ENCODE measurements around the gene GALE. TPM values are rescaled to one million over a fixed set of nuclear protein-coding genes. Genes with fewer than 3 reads are reported as not detected.
"Not testable (repeated sequence)": the region's sequence is repeated elsewhere in the genome, so short reads cannot be mapped to it uniquely, and the experiment has no call there.

Gene GALE
- total RNA-seq, 2 experiments from 2014 or later = 27.4 to 35.6 TPM

- Mint-ChIP-seq H3K9me3 (ENCODE audit: low read depth) (no peaks in the 10 kb centered on the region), H3K4me3 (no peak overlapping the region), H3K27ac (no peak overlapping the region), H3K4me1 (peaks cover 13% of the 10 kb centered on the region), H3K36me3 (ENCODE audit: low read depth) (peaks cover 6% of the 10 kb centered on the region), H3K27me3 (no peaks in the 10 kb centered on the region)
- POLR2A ChIA-PET = interaction anchor here (0.6 kb wide), 1 partner anchor 16 kb away, joined by 4 read pairs; the partner anchor contains the start of gene HMGCL
- CTCF ChIA-PET = interaction anchor here (0.7 to 3.1 kb wide), 20 partner anchors 9 to 382 kb away, joined by 3 to 41 read pairs (median 4); partner anchors contain the start of genes ELOA, FUCA1, GALE and HMGCL
- peak; percentile 91 for DNase-seq
- ATAC-seq = peak; percentile 96
- intact Hi-C loops (cut with DNase I, micrococcal nuclease) = loop anchor here (1.0 to 10.0 kb wide), 6 partner anchors 16 to 218 kb away; partner anchors contain the start of genes FUCA1 (in 2 of the 2), HMGCL (in 1 of the 2) and PNRC2 (in 1 of the 2)
These were observed 9.2 kb upstream of the GALE start for GRCh38 chr1:23809751-23810171.

- no peak for DNase-seq
- Mint-ChIP-seq H3K27me3 (no peaks in the 10 kb centered on the region), H3K4me1 (peaks cover 13% of the 10 kb centered on the region), H3K27ac (no peak overlapping the region), H3K4me3 (no peak overlapping the region), H3K9me3 (ENCODE audit: low read depth) (no peaks in the 10 kb centered on the region), H3K36me3 (ENCODE audit: low read depth) (peaks cover 2% of the 10 kb centered on the region)
- ChIA-PET CTCF (interaction anchor here (0.6 to 2.4 kb wide), 11 partner anchors 8 to 693 kb away, joined by 3 to 12 read pairs (median 5); no protein-coding TSS in a partner anchor), POLR2A (interaction anchor here (1.2 kb wide), 1 partner anchor 115 kb away, joined by 4 read pairs; the partner anchor contains the start of gene RPL11)
- no peak for ATAC-seq
- intact Hi-C loops (cut with DNase I, micrococcal nuclease) = loop anchor here in 1 of 2 experiments (10.0 kb wide), 1 partner anchor 147 kb away; the partner anchor contains the start of gene PNRC2
These were observed 6.9 kb upstream of the GALE start for GRCh38 chr1:23807453-23807852.

GRCh38 chr1:23806280-23806679, 5.7 kb upstream of the GALE start:
- DNase-seq (no peak), ATAC-seq (no peak)
- Mint-ChIP-seq H3K9me3 (ENCODE audit: low read depth) (no peaks in the 10 kb centered on the region), H3K4me1 (peaks cover 14% of the 10 kb centered on the region), H3K4me3 (no peak overlapping the region), H3K36me3 (ENCODE audit: low read depth) (no peaks in the 10 kb centered on the region), H3K27ac (no peak overlapping the region), H3K27me3 (no peaks in the 10 kb centered on the region)
- intact Hi-C loops (cut with DNase I, micrococcal nuclease) = loop anchor here in 1 of 2 experiments (10.0 kb wide), 1 partner anchor 149 kb away; the partner anchor contains the start of gene PNRC2
- POLR2A ChIA-PET = no interaction called here
- CTCF ChIA-PET = interaction anchor here (1.1 to 2.4 kb wide), 7 partner anchors 10 to 110 kb away, joined by 3 to 12 read pairs (median 5); no protein-coding TSS in a partner anchor

GRCh38 chr1:23805025-23805424, 4.5 kb upstream of the GALE start:
- Mint-ChIP-seq H3K27ac (no peak overlapping the region), H3K9me3 (ENCODE audit: low read depth) (no peaks in the 10 kb centered on the region), H3K27me3 (no peaks in the 10 kb centered on the region), H3K4me3 (no peak overlapping the region), H3K36me3 (ENCODE audit: low read depth) (no peaks in the 10 kb centered on the region), H3K4me1 (peaks cover 7% of the 10 kb centered on the region)
- DNase-seq (no peak), ATAC-seq (no peak)
- CTCF ChIA-PET = no interaction called here
- POLR2A ChIA-PET = no interaction called here
- intact Hi-C loops (cut with DNase I, micrococcal nuclease) = loop anchor here in 1 of 2 experiments (10.0 kb wide), 1 partner anchor 150 kb away; the partner anchor contains the start of gene PNRC2

GRCh38 chr1:23804183-23804835, 3.8 kb upstream of the GALE start:
- Mint-ChIP-seq H3K4me1 (peaks cover 7% of the 10 kb centered on the region), H3K9me3 (ENCODE audit: low read depth) (no peaks in the 10 kb centered on the region), H3K27me3 (no peaks in the 10 kb centered on the region), H3K27ac (no peak overlapping the region), H3K36me3 (ENCODE audit: low read depth) (peaks cover 3% of the 10 kb centered on the region), H3K4me3 (no peak overlapping the region)
- POLR2A ChIA-PET = no interaction called here
- ATAC-seq (no peak), DNase-seq (no peak)
- intact Hi-C loops (cut with DNase I, micrococcal nuclease) = loop anchor here in 1 of 2 experiments (10.0 kb wide), 1 partner anchor 150 kb away; the partner anchor contains the start of gene PNRC2
- CTCF ChIA-PET = interaction anchor here (0.6 kb wide), 1 partner anchor 51 kb away, joined by 4 read pairs; no protein-coding TSS in a partner anchor

GRCh38 chr1:23803674-23804073, 3.1 kb upstream of the GALE start:
- CTCF ChIA-PET = interaction anchor here (0.8 kb wide), 1 partner anchor 33 kb away, joined by 3 read pairs; no protein-coding TSS in a partner anchor
- H3K9me3 Mint-ChIP-seq (ENCODE audit: low read depth) = no peaks in the 10 kb centered on the region

GRCh38 chr1:23802809-23803342, 2.3 kb upstream of the GALE start:
- H3K4me3 Mint-ChIP-seq; H3K27me3 Mint-ChIP-seq; H3K9me3 Mint-ChIP-seq (ENCODE audit: low read depth); DNase-seq; H3K27ac Mint-ChIP-seq; ATAC-seq: not testable (repeated sequence)
- POLR2A ChIA-PET = interaction anchor here (0.7 kb wide), 1 partner anchor 14 kb away, joined by 3 read pairs; no protein-coding TSS in a partner anchor
- CTCF ChIA-PET = interaction anchor here (0.8 to 5.3 kb wide), 3 partner anchors 7 to 32 kb away, joined by 3 to 22 read pairs (median 5); no protein-coding TSS in a partner anchor
- intact Hi-C loops (cut with DNase I, micrococcal nuclease) = loop anchor here in 1 of 2 experiments (10.0 kb wide), 1 partner anchor 152 kb away; the partner anchor contains the start of gene PNRC2
- H3K4me1 Mint-ChIP-seq = peaks cover 13% of the 10 kb centered on the region
- peaks cover 10% of the 10 kb centered on the region for H3K36me3 Mint-ChIP-seq (ENCODE audit: low read depth)

More at GRCh38 chr1:23803674-23804073, 3.1 kb upstream of the GALE start:
- no peak for DNase-seq
- Mint-ChIP-seq H3K4me3 (no peak overlapping the region), H3K27me3 (no peaks in the 10 kb centered on the region), H3K27ac (no peak overlapping the region), H3K36me3 (ENCODE audit: low read depth) (peaks cover 5% of the 10 kb centered on the region), H3K4me1 (peaks cover 13% of the 10 kb centered on the region)
- no peak for ATAC-seq
- POLR2A ChIA-PET = no interaction called here
- intact Hi-C loops (cut with DNase I, micrococcal nuclease) = loop anchor here in 1 of 2 experiments (10.0 kb wide), 1 partner anchor 151 kb away; the partner anchor contains the start of gene PNRC2

- Mint-ChIP-seq H3K4me3 (peak overlapping the region; percentile 86), H3K9me3 (ENCODE audit: low read depth) (no peaks in the 10 kb centered on the region), H3K36me3 (ENCODE audit: low read depth) (peaks cover 12% of the 10 kb centered on the region), H3K27ac (no peak overlapping the region), H3K4me1 (peaks cover 13% of the 10 kb centered on the region), H3K27me3 (no peaks in the 10 kb centered on the region)
- POLR2A ChIA-PET = interaction anchor here (0.6 to 2.1 kb wide), 2 partner anchors 9 to 102 kb away, joined by 3 to 4 read pairs; no protein-coding TSS in a partner anchor
- CTCF ChIA-PET = interaction anchor here (0.7 to 5.3 kb wide), 8 partner anchors 8 to 943 kb away, joined by 3 to 22 read pairs (median 4); partner anchors contain the start of genes CLIC4, HMGCL and PITHD1
- intact Hi-C loops (cut with DNase I, micrococcal nuclease) = loop anchor here in 1 of 2 experiments (10.0 kb wide), 1 partner anchor 153 kb away; the partner anchor contains the start of gene PNRC2
- DNase-seq = no peak
- no peak for ATAC-seq
These were observed 1.3 kb upstream of the GALE start for GRCh38 chr1:23801876-23802275.

GRCh38 chr1:23801338-23801748, 789 bp upstream of the GALE start:
- POLR2A ChIA-PET = interaction anchor here (0.6 to 2.1 kb wide), 3 partner anchors 10 to 266 kb away, joined by 3 to 4 read pairs (median 3); no protein-coding TSS in a partner anchor
- no peaks in the 10 kb centered on the region for H3K27me3 Mint-ChIP-seq
- peak overlapping the region; percentile 86 for H3K4me3 Mint-ChIP-seq
- peaks cover 16% of the 10 kb centered on the region for H3K36me3 Mint-ChIP-seq (ENCODE audit: low read depth)
- no peaks in the 10 kb centered on the region for H3K9me3 Mint-ChIP-seq (ENCODE audit: low read depth)
- no peak for ATAC-seq
- peak overlapping the region; percentile 63 for H3K27ac Mint-ChIP-seq
- intact Hi-C loops (cut with DNase I, micrococcal nuclease) = loop anchor here in 1 of 2 experiments (10.0 kb wide), 1 partner anchor 153 kb away; the partner anchor contains the start of gene PNRC2
- CTCF ChIA-PET = interaction anchor here (0.8 to 5.3 kb wide), 9 partner anchors 9 to 944 kb away, joined by 3 to 22 read pairs (median 4); partner anchors contain the start of genes CLIC4, HMGCL and PITHD1
- peaks cover 13% of the 10 kb centered on the region for H3K4me1 Mint-ChIP-seq
- no peak for DNase-seq

- Mint-ChIP-seq H3K4me1 (peaks cover 13% of the 10 kb centered on the region), H3K27me3 (no peaks in the 10 kb centered on the region)
- ATAC-seq = peak; percentile 32
These were observed 769 bp downstream of the GALE start for GRCh38 chr1:23799570-23800399.

More at GRCh38 chr1:23799570-23800399, 769 bp downstream of the GALE start:
- peaks cover 19% of the 10 kb centered on the region for H3K36me3 Mint-ChIP-seq (ENCODE audit: low read depth)
- ChIA-PET CTCF (interaction anchor here (0.9 to 5.3 kb wide), 9 partner anchors 9 to 241 kb away, joined by 3 to 22 read pairs (median 5); partner anchors contain the start of genes LYPLA2 and PITHD1), POLR2A (interaction anchor here (1.8 to 2.1 kb wide), 4 partner anchors 9 to 26 kb away, joined by 4 to 6 read pairs (median 4); partner anchors contain the start of genes HMGCL, LYPLA2 and PITHD1)
- H3K27ac Mint-ChIP-seq = peak overlapping the region; percentile 84
- DNase-seq = peak; percentile 72
- intact Hi-C loops (cut with DNase I, micrococcal nuclease) = loop anchor here (1.0 to 10.0 kb wide), 14 partner anchors 8 to 844 kb away; partner anchors contain the start of genes HMGCL (in 2 of the 2), LYPLA2 (in 2 of the 2), PNRC2 (in 2 of the 2) and ELOA (in 1 of the 2)
- H3K4me3 Mint-ChIP-seq = peak overlapping the region; percentile 86
- H3K9me3 Mint-ChIP-seq (ENCODE audit: low read depth) = no peaks in the 10 kb centered on the region

Data from activated CD4-positive, alpha-beta T cell treated with anti-CD3 and anti-CD28 coated beads for 36 hours (primary cell).